ENCODE measurements around the gene HARBI1.
"Not testable (repeated sequence)": the region's sequence is repeated elsewhere in the genome, so short reads cannot be mapped to it uniquely, and the experiment has no call there.

Gene HARBI1

GRCh38 chr11:46594785-46595184 is 22.2 kb downstream of the HARBI1 start:
- DNase-seq, result no peak

- DNase-seq, result no peak
These were observed 22.7 kb downstream of the HARBI1 start for GRCh38 chr11:46594374-46594700.

GRCh38 chr11:46593550-46594373 is 23.3 kb downstream of the HARBI1 start, which contains the start of gene AMBRA1:
Gene AMBRA1, minus strand, starts transcription at chr11:46594023. Its CDS starts 45,643 bp downstream, at chr11:46548380.
- peak; percentile 93 for DNase-seq

- no peak for DNase-seq
These were observed 26.1 kb downstream of the HARBI1 start for GRCh38 chr11:46590740-46591605.

GRCh38 chr11:46588915-46589314 is 28.1 kb downstream of the HARBI1 start:
- DNase-seq, result no peak

GRCh38 chr11:46588131-46588530 is 28.9 kb downstream of the HARBI1 start:
- no peak for DNase-seq

GRCh38 chr11:46583513-46583912 is 33.5 kb downstream of the HARBI1 start:
- DNase-seq, result not testable (repeated sequence)

GRCh38 chr11:46582588-46582987 is 34.4 kb downstream of the HARBI1 start:
- no peak for DNase-seq

- no peak for DNase-seq
These were observed 40.0 kb downstream of the HARBI1 start for GRCh38 chr11:46577058-46577457.

GRCh38 chr11:46574656-46575055 is 42.4 kb downstream of the HARBI1 start:
- DNase-seq, result no peak

GRCh38 chr11:46570790-46571398 is 46.1 kb downstream of the HARBI1 start:
- no peak for DNase-seq

- DNase-seq, result no peak
These were observed 51.7 kb downstream of the HARBI1 start for GRCh38 chr11:46565232-46565840.

- no peak for DNase-seq
These were observed 52.6 kb downstream of the HARBI1 start for GRCh38 chr11:46564459-46564858.

- no peak for DNase-seq
These were observed 54.5 kb downstream of the HARBI1 start for GRCh38 chr11:46562527-46562926.

- DNase-seq, result peak; percentile 58
These were observed 56.6 kb downstream of the HARBI1 start for GRCh38 chr11:46560300-46560991.

GRCh38 chr11:46559815-46560214 is 57.2 kb downstream of the HARBI1 start:
- no peak for DNase-seq

GRCh38 chr11:46557684-46558151 is 59.3 kb downstream of the HARBI1 start:
- no peak for DNase-seq

GRCh38 chr11:46555267-46556054 is 61.6 kb downstream of the HARBI1 start:
- DNase-seq, result no peak

- DNase-seq, result no peak
These were observed 62.5 kb downstream of the HARBI1 start for GRCh38 chr11:46554213-46555147.

- no peak for DNase-seq
These were observed 63.2 kb downstream of the HARBI1 start for GRCh38 chr11:46553814-46554212.
